Type B pancreatic cell (in vitro differentiated cells): ENCODE results near the gene RNASEH2B. TPM values are rescaled to one million over a fixed set of nuclear protein-coding genes. Genes with fewer than 3 reads are reported as not detected.

Source experiments
- DNase-seq: peaks from one replicate; pipeline ENCODE4 v3.0.0; 2021; ENCODE audit warnings: mixed read lengths; ENCODE audit not compliant: unreplicated experiment; ENCODE audit errors: extremely low spot score
- H3K27ac Mint-ChIP-seq: 2 replicates; pipeline ENCODE4 v1.8.0; 2021; ENCODE audit warnings: mild to moderate bottlenecking, mixed read lengths
- H3K27me3 Mint-ChIP-seq: 2 replicates; pipeline ENCODE4 v1.8.0; 2021; ENCODE audit warnings: mixed read lengths
- H3K36me3 Mint-ChIP-seq: 2 replicates; pipeline ENCODE4 v1.8.0; 2021; ENCODE audit warnings: mixed read lengths
- H3K4me1 Mint-ChIP-seq: one replicate; pipeline ENCODE4 v1.8.0; 2021; ENCODE audit warnings: mixed read lengths; ENCODE audit not compliant: unreplicated experiment
- H3K4me3 Mint-ChIP-seq: 2 replicates; pipeline ENCODE4 v1.8.0; 2021; ENCODE audit warnings: mild to moderate bottlenecking, mixed read lengths
- H3K9me3 Mint-ChIP-seq: 2 replicates; pipeline ENCODE4 v1.8.0; 2021; ENCODE audit warnings: mixed read lengths
- CTCF ChIP-seq: fragments of 200-600 bp; sonication (generic); conservative IDR thresholded peaks from 2 replicates; pipeline ENCODE4 v1.5.0; 2021; ENCODE audit warnings: antibody characterized with exemption, mild to moderate bottlenecking
- total RNA-seq: library from RNA; stranded (reverse); gene quantifications from 2 replicates; pipeline ENCODE4 v1.2.1, GENCODE V29; 2021; ENCODE audit warnings: low replicate concordance

The RNASEH2B gene
- total RNA-seq, 1 donor from 2014 or later = 37.8 TPM

- TF ChIP-seq CTCF = no peak
- Mint-ChIP-seq H3K4me3 (no peak overlapping the region), H3K36me3 (no peaks in the 10 kb centered on the region), H3K27ac (no peak overlapping the region), H3K4me1 (peaks cover 68% of the 10 kb centered on the region), H3K9me3 (peaks cover 7% of the 10 kb centered on the region), H3K27me3 (peaks cover 3% of the 10 kb centered on the region)
- no peak for DNase-seq
Observed at GRCh38 chr13:50994651-50995050, 85.1 kb downstream of the RNASEH2B start.

GRCh38 chr13:50995854-50996253 is 86.3 kb downstream of the RNASEH2B start:
- Mint-ChIP-seq H3K4me3 (no peak overlapping the region), H3K4me1 (peaks cover 69% of the 10 kb centered on the region), H3K9me3 (peaks cover 7% of the 10 kb centered on the region), H3K36me3 (no peaks in the 10 kb centered on the region), H3K27me3 (peaks cover 2% of the 10 kb centered on the region), H3K27ac (no peak overlapping the region)
- TF ChIP-seq CTCF = no peak
- DNase-seq = no peak

- Mint-ChIP-seq H3K4me1 (peaks cover 55% of the 10 kb centered on the region), H3K27me3 (no peaks in the 10 kb centered on the region)
Observed at GRCh38 chr13:50998326-50998725, 88.7 kb downstream of the RNASEH2B start.

GRCh38 chr13:50999641-51000040 is 90.0 kb downstream of the RNASEH2B start:
- Mint-ChIP-seq H3K4me1 (peaks cover 42% of the 10 kb centered on the region), H3K9me3 (peaks cover 7% of the 10 kb centered on the region), H3K4me3 (no peak overlapping the region), H3K27ac (no peak overlapping the region), H3K27me3 (no peaks in the 10 kb centered on the region), H3K36me3 (no peaks in the 10 kb centered on the region)
- TF ChIP-seq CTCF = no peak
- DNase-seq = no peak

More at GRCh38 chr13:50998326-50998725, 88.7 kb downstream of the RNASEH2B start:
- no peak for TF ChIP-seq CTCF
- H3K9me3 Mint-ChIP-seq = peaks cover 7% of the 10 kb centered on the region
- no peaks in the 10 kb centered on the region for H3K36me3 Mint-ChIP-seq
- DNase-seq = no peak
- H3K27ac Mint-ChIP-seq = no peak overlapping the region
- no peak overlapping the region for H3K4me3 Mint-ChIP-seq

GRCh38 chr13:51000061-51000460 is 90.5 kb downstream of the RNASEH2B start:
- H3K27ac Mint-ChIP-seq = no peak overlapping the region
- DNase-seq = no peak

More at GRCh38 chr13:51000061-51000460, 90.5 kb downstream of the RNASEH2B start:
- H3K4me3 Mint-ChIP-seq = no peak overlapping the region
- H3K9me3 Mint-ChIP-seq = peaks cover 7% of the 10 kb centered on the region
- no peaks in the 10 kb centered on the region for H3K27me3 Mint-ChIP-seq
- peaks cover 38% of the 10 kb centered on the region for H3K4me1 Mint-ChIP-seq
- no peaks in the 10 kb centered on the region for H3K36me3 Mint-ChIP-seq
- no peak for TF ChIP-seq CTCF
